ENCODE data around the gene FERMT3. TPM values are rescaled to one million over a fixed set of nuclear protein-coding genes. Genes with fewer than 3 reads are reported as not detected.

Gene FERMT3
- total and polyA plus RNA-seq, 2 of the 13 experiments (the other 11 are each of a cell fraction or from before 2014, with no cell fraction given), result 0.29 TPM; not detected in 1

DNA sequence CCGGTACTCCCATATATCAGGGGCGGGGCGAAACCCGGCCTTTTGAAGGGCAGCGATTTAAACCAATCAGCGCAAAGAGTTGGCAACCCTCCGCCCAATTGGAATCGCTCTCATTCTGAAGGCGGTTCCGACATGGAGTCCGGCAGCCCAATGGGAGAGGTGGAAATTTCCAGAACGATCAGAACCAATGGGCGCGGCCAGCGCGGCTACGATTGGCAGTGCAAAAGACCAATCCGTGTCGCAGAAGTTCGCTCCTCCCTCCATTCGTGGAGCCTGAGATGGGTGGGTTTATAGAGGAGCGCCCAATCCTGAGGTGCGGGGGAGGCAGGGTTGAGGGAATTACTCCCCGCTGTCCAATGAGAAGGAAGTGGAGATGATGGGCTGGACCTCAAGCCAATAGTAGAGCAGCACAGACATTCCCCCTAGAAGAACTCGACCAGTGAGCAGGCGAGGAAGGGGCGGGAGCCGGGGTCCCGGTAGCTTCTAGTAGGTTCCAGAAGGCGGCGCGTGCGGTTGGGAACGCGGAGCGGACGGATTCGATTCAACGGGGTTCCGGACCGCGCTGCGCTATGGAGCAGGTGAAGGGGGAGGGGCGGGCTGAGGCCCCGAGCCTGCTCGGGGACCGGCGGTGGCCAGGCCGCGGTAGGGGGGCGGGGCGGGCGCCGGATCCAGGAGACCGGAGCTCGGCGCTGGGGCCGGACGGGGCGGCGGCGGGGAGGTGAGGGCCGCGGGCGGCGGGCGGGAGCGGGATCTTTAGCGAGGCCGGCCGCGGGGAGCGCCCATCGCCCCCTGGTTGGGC lies 20.6 kb upstream of the FERMT3 start, which contains the start of gene STIP1 (continued):
- TF ChIP-seq ELF1 (CRISPR knock-in tag; IDR thresholded peaks at IDR 0.05) (peak; percentile 71), NR2F1 (CRISPR knock-in tag; IDR thresholded peaks at IDR 0.05) (no peak), RBAK (CRISPR knock-in tag; IDR thresholded peaks at IDR 0.05) (no peak), ZNF878 (CRISPR knock-in tag; IDR thresholded peaks at IDR 0.05) (no peak), CENPT (CRISPR knock-in tag; IDR thresholded peaks at IDR 0.05; ENCODE audit: low read depth) (no peak), ZFP1 (CRISPR knock-in tag; IDR thresholded peaks at IDR 0.05) (no peak), RFX3 (CRISPR knock-in tag; IDR thresholded peaks at IDR 0.05) (no peak), RAD51 (IDR thresholded peaks at IDR 0.05; ENCODE audit: borderline replicate concordance) (no peak), ZNF282 (IDR thresholded peaks at IDR 0.05; ENCODE audit: partially characterized antibody) (no peak), ZNF136 (CRISPR knock-in tag; IDR thresholded peaks at IDR 0.05; ENCODE audit: low read depth) (0 out of 2 replicates have a peak, but pooled peaks have one; percentile 16), ZNF674 (CRISPR knock-in tag; IDR thresholded peaks at IDR 0.05; ENCODE audit: low read depth) (no peak)
- TF ChIP-seq, protein P1, sequence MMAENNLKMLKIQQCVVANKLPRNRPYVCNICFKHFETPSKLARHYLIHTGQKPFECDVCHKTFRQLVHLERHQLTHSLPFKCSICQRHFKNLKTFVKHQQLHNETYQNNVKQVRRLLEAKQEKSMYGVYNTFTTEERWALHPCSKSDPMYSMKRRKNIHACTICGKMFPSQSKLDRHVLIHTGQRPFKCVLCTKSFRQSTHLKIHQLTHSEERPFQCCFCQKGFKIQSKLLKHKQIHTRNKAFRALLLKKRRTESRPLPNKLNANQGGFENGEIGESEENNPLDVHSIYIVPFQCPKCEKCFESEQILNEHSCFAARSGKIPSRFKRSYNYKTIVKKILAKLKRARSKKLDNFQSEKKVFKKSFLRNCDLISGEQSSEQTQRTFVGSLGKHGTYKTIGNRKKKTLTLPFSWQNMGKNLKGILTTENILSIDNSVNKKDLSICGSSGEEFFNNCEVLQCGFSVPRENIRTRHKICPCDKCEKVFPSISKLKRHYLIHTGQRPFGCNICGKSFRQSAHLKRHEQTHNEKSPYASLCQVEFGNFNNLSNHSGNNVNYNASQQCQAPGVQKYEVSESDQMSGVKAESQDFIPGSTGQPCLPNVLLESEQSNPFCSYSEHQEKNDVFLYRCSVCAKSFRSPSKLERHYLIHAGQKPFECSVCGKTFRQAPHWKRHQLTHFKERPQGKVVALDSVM (CRISPR knock-in tag; IDR thresholded peaks at IDR 0.05), result no peak
- TF ChIP-seq, protein P2, sequence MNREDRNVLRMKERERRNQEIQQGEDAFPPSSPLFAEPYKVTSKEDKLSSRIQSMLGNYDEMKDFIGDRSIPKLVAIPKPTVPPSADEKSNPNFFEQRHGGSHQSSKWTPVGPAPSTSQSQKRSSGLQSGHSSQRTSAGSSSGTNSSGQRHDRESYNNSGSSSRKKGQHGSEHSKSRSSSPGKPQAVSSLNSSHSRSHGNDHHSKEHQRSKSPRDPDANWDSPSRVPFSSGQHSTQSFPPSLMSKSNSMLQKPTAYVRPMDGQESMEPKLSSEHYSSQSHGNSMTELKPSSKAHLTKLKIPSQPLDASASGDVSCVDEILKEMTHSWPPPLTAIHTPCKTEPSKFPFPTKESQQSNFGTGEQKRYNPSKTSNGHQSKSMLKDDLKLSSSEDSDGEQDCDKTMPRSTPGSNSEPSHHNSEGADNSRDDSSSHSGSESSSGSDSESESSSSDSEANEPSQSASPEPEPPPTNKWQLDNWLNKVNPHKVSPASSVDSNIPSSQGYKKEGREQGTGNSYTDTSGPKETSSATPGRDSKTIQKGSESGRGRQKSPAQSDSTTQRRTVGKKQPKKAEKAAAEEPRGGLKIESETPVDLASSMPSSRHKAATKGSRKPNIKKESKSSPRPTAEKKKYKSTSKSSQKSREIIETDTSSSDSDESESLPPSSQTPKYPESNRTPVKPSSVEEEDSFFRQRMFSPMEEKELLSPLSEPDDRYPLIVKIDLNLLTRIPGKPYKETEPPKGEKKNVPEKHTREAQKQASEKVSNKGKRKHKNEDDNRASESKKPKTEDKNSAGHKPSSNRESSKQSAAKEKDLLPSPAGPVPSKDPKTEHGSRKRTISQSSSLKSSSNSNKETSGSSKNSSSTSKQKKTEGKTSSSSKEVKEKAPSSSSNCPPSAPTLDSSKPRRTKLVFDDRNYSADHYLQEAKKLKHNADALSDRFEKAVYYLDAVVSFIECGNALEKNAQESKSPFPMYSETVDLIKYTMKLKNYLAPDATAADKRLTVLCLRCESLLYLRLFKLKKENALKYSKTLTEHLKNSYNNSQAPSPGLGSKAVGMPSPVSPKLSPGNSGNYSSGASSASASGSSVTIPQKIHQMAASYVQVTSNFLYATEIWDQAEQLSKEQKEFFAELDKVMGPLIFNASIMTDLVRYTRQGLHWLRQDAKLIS (CRISPR knock-in tag; IDR thresholded peaks at IDR 0.05), result no peak
- TF ChIP-seq, protein P3, sequence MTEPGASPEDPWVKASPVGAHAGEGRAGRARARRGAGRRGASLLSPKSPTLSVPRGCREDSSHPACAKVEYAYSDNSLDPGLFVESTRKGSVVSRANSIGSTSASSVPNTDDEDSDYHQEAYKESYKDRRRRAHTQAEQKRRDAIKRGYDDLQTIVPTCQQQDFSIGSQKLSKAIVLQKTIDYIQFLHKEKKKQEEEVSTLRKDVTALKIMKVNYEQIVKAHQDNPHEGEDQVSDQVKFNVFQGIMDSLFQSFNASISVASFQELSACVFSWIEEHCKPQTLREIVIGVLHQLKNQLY (CRISPR knock-in tag; IDR thresholded peaks at IDR 0.05), result no peak
- TF ChIP-seq, protein P4, sequence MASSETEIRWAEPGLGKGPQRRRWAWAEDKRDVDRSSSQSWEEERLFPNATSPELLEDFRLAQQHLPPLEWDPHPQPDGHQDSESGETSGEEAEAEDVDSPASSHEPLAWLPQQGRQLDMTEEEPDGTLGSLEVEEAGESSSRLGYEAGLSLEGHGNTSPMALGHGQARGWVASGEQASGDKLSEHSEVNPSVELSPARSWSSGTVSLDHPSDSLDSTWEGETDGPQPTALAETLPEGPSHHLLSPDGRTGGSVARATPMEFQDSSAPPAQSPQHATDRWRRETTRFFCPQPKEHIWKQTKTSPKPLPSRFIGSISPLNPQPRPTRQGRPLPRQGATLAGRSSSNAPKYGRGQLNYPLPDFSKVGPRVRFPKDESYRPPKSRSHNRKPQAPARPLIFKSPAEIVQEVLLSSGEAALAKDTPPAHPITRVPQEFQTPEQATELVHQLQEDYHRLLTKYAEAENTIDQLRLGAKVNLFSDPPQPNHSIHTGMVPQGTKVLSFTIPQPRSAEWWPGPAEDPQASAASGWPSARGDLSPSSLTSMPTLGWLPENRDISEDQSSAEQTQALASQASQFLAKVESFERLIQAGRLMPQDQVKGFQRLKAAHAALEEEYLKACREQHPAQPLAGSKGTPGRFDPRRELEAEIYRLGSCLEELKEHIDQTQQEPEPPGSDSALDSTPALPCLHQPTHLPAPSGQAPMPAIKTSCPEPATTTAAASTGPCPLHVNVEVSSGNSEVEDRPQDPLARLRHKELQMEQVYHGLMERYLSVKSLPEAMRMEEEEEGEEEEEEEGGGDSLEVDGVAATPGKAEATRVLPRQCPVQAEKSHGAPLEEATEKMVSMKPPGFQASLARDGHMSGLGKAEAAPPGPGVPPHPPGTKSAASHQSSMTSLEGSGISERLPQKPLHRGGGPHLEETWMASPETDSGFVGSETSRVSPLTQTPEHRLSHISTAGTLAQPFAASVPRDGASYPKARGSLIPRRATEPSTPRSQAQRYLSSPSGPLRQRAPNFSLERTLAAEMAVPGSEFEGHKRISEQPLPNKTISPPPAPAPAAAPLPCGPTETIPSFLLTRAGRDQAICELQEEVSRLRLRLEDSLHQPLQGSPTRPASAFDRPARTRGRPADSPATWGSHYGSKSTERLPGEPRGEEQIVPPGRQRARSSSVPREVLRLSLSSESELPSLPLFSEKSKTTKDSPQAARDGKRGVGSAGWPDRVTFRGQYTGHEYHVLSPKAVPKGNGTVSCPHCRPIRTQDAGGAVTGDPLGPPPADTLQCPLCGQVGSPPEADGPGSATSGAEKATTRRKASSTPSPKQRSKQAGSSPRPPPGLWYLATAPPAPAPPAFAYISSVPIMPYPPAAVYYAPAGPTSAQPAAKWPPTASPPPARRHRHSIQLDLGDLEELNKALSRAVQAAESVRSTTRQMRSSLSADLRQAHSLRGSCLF (CRISPR knock-in tag; IDR thresholded peaks at IDR 0.05; ENCODE audit: borderline replicate concordance), result no peak
